GM23248 (cell line): ENCODE data around the gene CA12. TPM values are rescaled to one million over a fixed set of nuclear protein-coding genes. Genes with fewer than 3 reads are reported as not detected.

ENCODE experiments used
- DNase-seq: peaks from one replicate; pipeline ENCODE4 v3.0.0-alpha.2; 2015
- H2AFZ ChIP-seq: fragments of 200-600 bp; sonication (generic); 2 replicates; pipeline ENCODE4 v1.6.1; 2016; ENCODE audit warnings: antibody characterized with exemption
- H3F3A ChIP-seq: fragments of 200-600 bp; sonication (generic); 2 replicates; pipeline ENCODE4 v1.6.1; 2016; ENCODE audit warnings: mild to moderate bottlenecking, antibody characterized with exemption, mixed run types; ENCODE audit not compliant: insufficient read depth
- H3K27ac ChIP-seq: fragments of 200-600 bp; sonication (generic); 2 replicates; pipeline ENCODE4 v1.5.1; 2016; ENCODE audit warnings: mild to moderate bottlenecking
- H3K27me3 ChIP-seq: fragments of 200-600 bp; sonication (generic); replicated peaks from 2 replicates; pipeline ENCODE4 v1.6.1; 2016; ENCODE audit warnings: mild to moderate bottlenecking; ENCODE audit not compliant: insufficient read depth
- H3K36me3 ChIP-seq: fragments of 200-600 bp; sonication (generic); 2 replicates; pipeline ENCODE4 v1.6.1; 2016; ENCODE audit warnings: low read depth, mild to moderate bottlenecking
- H3K4me1 ChIP-seq: fragments of 200-600 bp; sonication (generic); 2 replicates; pipeline ENCODE4 v1.6.1; 2016; ENCODE audit warnings: mild to moderate bottlenecking; ENCODE audit not compliant: insufficient read depth
- H3K4me2 ChIP-seq: fragments of 200-600 bp; sonication (generic); one replicate; pipeline ENCODE4 v1.6.1; 2016; ENCODE audit warnings: mild to moderate bottlenecking; ENCODE audit not compliant: unreplicated experiment
- H3K4me3 ChIP-seq: fragments of 200-600 bp; sonication (generic); 2 replicates; pipeline ENCODE4 v1.5.1; 2016; ENCODE audit warnings: mild to moderate bottlenecking
- H3K79me2 ChIP-seq: fragments of 200-600 bp; sonication (generic); 2 replicates; pipeline ENCODE4 v1.6.1; 2016; ENCODE audit warnings: mild to moderate bottlenecking; ENCODE audit not compliant: insufficient read depth
- H3K9ac ChIP-seq: fragments of 200-600 bp; sonication (generic); 2 replicates; pipeline ENCODE4 v1.6.1; 2016; ENCODE audit warnings: mild to moderate bottlenecking
- H3K9me2 ChIP-seq: fragments of 200-600 bp; sonication (generic); 2 replicates; pipeline ENCODE4 v1.6.1; 2016; ENCODE audit warnings: mixed run types, mild to moderate bottlenecking, moderate library complexity; ENCODE audit not compliant: insufficient read depth
- H3K9me3 ChIP-seq: fragments of 200-600 bp; sonication (generic); one replicate; pipeline ENCODE4 v1.6.1; 2017; ENCODE audit warnings: low read depth
- H4K20me1 ChIP-seq: fragments of 200-600 bp; sonication (generic); 2 replicates; pipeline ENCODE4 v1.6.0; 2016; ENCODE audit not compliant: insufficient read depth
- EZH2 ChIP-seq: fragments of 200-600 bp; sonication (generic); IDR thresholded peaks from 2 replicates; pipeline ENCODE4 v1.6.1; 2018; ENCODE audit warnings: antibody characterized with exemption, mild to moderate bottlenecking; ENCODE audit not compliant: insufficient read depth, poor library complexity, severe bottlenecking
- EZH2phosphoT487 ChIP-seq: fragments of 200-600 bp; sonication (generic); IDR thresholded peaks from 2 replicates; pipeline ENCODE4 v1.6.1; 2018; ENCODE audit warnings: antibody characterized with exemption, moderate library complexity, mild to moderate bottlenecking, low read depth; ENCODE audit not compliant: insufficient read depth
- whole genome bisulfite sequencing, 2 experiments: methylation state at CpG; one replicate each; pipeline ENCODE4 v1.1.6; 2015 to 2017; ENCODE audit warnings: low lambda C conversion rate in 2 of 2, low coverage in 1 of 2; ENCODE audit errors: missing lambda C conversion rate in 2 of 2; 5-methylcytosine and 5-hydroxymethylcytosine counted together
- in situ Hi-C: fragments of 300-500 bp; cut with MboI; formaldehyde crosslinking; loops from 2 replicates; pipeline ENCODE4 v1.15.0; 2020
- polyA plus RNA-seq: library from polyadenylated mRNA; unstranded; fragments of >200 nt; fragmentation: Nextera tagmentation; extraction: Ambion mirVana; gene quantifications from 2 replicates; pipeline ENCODE4 v1.2.1, GENCODE V29; 2016
- total RNA-seq: library from RNA; depleted of rRNA; stranded (reverse); fragments of >200 nt; shearing (Covaris generic); gene quantifications from 2 replicates; pipeline ENCODE4 v1.2.3, GENCODE V29; 2014

CA12 gene
- total and polyA plus RNA-seq, 2 experiments from 2014 or later: 41.8 to 42.1 TPM

DNA sequence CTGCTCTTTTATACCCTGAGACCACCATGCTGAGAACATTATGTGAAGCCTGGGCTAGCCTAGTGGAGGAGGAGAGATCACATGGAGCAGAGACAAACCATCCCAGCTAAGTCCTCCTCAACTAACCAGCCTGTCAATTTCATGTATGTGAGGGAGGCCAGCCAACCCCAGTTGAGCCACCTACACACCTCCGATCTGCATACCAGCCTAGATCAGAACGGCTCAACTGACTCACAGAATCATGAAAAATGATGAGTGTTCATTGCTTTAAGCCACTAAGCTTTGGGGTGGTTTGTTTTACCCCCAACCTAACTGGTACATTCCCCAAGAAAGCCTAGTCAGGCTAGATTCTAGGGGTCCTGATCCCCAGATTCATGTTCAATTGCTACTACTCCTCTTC is 19.4 kb upstream of the CA12 start:
- WGBS, 2 experiments: 30 to 35% methylated on average over 2 of the region's 2 CpGs
- H2AFZ ChIP-seq: peak overlapping the region; percentile 24
- no peaks in the 10 kb centered on the region for H3K9me2 ChIP-seq
- no peak overlapping the region for H3K9ac ChIP-seq
- DNase-seq: peak; percentile 59
- H3K4me3 ChIP-seq: no peak overlapping the region
- H3K27ac ChIP-seq: no peak overlapping the region
- peak overlapping the region; percentile 6 for H3K4me2 ChIP-seq
- in situ Hi-C loops: loop anchor here (5.0 to 25.0 kb wide), 3 partner anchors 109 to 614 kb away; partner anchors contain the start of gene RPS27L
- H3K36me3 ChIP-seq: no peaks in the 10 kb centered on the region
- H3K79me2 ChIP-seq: no peaks in the 10 kb centered on the region
- H3F3A ChIP-seq: peaks cover 11% of the 10 kb centered on the region; the same call in 1 of the 2 replicates
- no peaks in the 10 kb centered on the region for H4K20me1 ChIP-seq
- peaks cover 20% of the 10 kb centered on the region for H3K4me1 ChIP-seq
- no peaks in the 10 kb centered on the region for H3K27me3 ChIP-seq
- H3K9me3 ChIP-seq: no peaks in the 10 kb centered on the region
- TF ChIP-seq EZH2phosphoT487: no peak
- TF ChIP-seq EZH2: no peak

GRCh38 chr15:63398456-63398855 is 16.8 kb upstream of the CA12 start:
- Histone ChIP-seq H4K20me1 (no peaks in the 10 kb centered on the region), H3K9me2 (no peaks in the 10 kb centered on the region), H3K4me1 (peaks cover 20% of the 10 kb centered on the region), H2AFZ (no peak overlapping the region), H3K36me3 (no peaks in the 10 kb centered on the region), H3K9ac (no peak overlapping the region), H3F3A (peaks cover 11% of the 10 kb centered on the region; the same call in 1 of the 2 replicates), H3K9me3 (no peaks in the 10 kb centered on the region), H3K4me2 (no peak overlapping the region), H3K27ac (no peak overlapping the region), H3K79me2 (no peaks in the 10 kb centered on the region), H3K4me3 (no peak overlapping the region), H3K27me3 (no peaks in the 10 kb centered on the region)
- DNase-seq: no peak
- 91 to 92% methylated on average over 2 of the region's 2 CpGs for WGBS, 2 experiments
- in situ Hi-C loops: no loop called here
- TF ChIP-seq EZH2: no peak

GRCh38 chr15:63396152-63396928 is 14.7 kb upstream of the CA12 start:
- H3K9me3 ChIP-seq: no peaks in the 10 kb centered on the region
- no peak overlapping the region for H3K27ac ChIP-seq
- peaks cover 5% of the 10 kb centered on the region; the same call in 1 of the 2 replicates for H3F3A ChIP-seq
- H3K9me2 ChIP-seq: no peaks in the 10 kb centered on the region
- TF ChIP-seq EZH2phosphoT487 (no peak), EZH2 (no peak)
- no peak overlapping the region for H2AFZ ChIP-seq
- H3K79me2 ChIP-seq: no peaks in the 10 kb centered on the region
- peaks cover 15% of the 10 kb centered on the region for H3K4me1 ChIP-seq
- H3K36me3 ChIP-seq: no peaks in the 10 kb centered on the region
- H3K4me2 ChIP-seq: no peak overlapping the region
- no peaks in the 10 kb centered on the region for H4K20me1 ChIP-seq
- H3K27me3 ChIP-seq: no peaks in the 10 kb centered on the region
- in situ Hi-C loops: no loop called here
- H3K4me3 ChIP-seq: no peak overlapping the region
- no peak overlapping the region for H3K9ac ChIP-seq
- DNase-seq: no peak
- 95 to 96% methylated on average over 8 of the region's 8 CpGs for WGBS, 2 experiments

GRCh38 chr15:63395730-63396151 is 14.1 kb upstream of the CA12 start:
- no peak overlapping the region for H3K4me3 ChIP-seq
- no peak for DNase-seq
- no peak overlapping the region for H3K27ac ChIP-seq
- WGBS, 2 experiments: 77 to 78% methylated on average over 4 of the region's 4 CpGs
- no peaks in the 10 kb centered on the region for H4K20me1 ChIP-seq
- H3K9me2 ChIP-seq: no peaks in the 10 kb centered on the region
- H3F3A ChIP-seq: peaks cover 5% of the 10 kb centered on the region; the same call in 1 of the 2 replicates
- no peaks in the 10 kb centered on the region for H3K27me3 ChIP-seq
- no peak overlapping the region for H2AFZ ChIP-seq
- H3K36me3 ChIP-seq: no peaks in the 10 kb centered on the region
- in situ Hi-C loops: no loop called here
- TF ChIP-seq EZH2: no peak
- TF ChIP-seq EZH2phosphoT487: no peak
- H3K4me2 ChIP-seq: no peak overlapping the region
- H3K9ac ChIP-seq: no peak overlapping the region
- peaks cover 9% of the 10 kb centered on the region for H3K4me1 ChIP-seq
- H3K79me2 ChIP-seq: no peaks in the 10 kb centered on the region
- no peaks in the 10 kb centered on the region for H3K9me3 ChIP-seq
